Endothelial cell of umbilical vein (primary cell): ENCODE results near the gene ASRGL1. TPM values are rescaled to one million over a fixed set of nuclear protein-coding genes. Genes with fewer than 3 reads are reported as not detected.

Experiments
- BruUV-seq: library from RNA; stranded (reverse); fragments of 400-500 nt; replicated peaks from 2 replicates; lab custom pipeline; 2021; lab: Mats Ljungman, UMichigan
- CTCF ChIA-PET: fragments of 300-600, 350-600 bp; sonication (Branson Sonifier 250); formaldehyde crosslinking; loops from one replicate; lab custom pipeline; 2021; ENCODE audit warnings: antibody characterized with exemption, inconsistent platforms; lab: Charles Lee
- POLR2A ChIA-PET: fragments of 300-600, 350-600 bp; sonication (Branson Sonifier 250); formaldehyde crosslinking; loops from one replicate; lab custom pipeline; 2021; ENCODE audit warnings: antibody characterized with exemption, inconsistent platforms; lab: Charles Lee
- DNase-seq: peaks from one replicate; pipeline ENCODE4 v3.0.0-alpha.2; 2011; ENCODE audit warnings: low read depth, low spot score
- FAIRE-seq: peaks from 2 replicates; lab custom pipeline; 2011; peaks lifted over from hg19 to GRCh38; lab: Jason Lieb, UNC
- H2AFZ ChIP-seq: 2 replicates; pipeline ENCODE4 v1.6.0; 2012; ENCODE audit warnings: low read depth, low read length, control low read depth, inconsistent platforms
- H3K27ac ChIP-seq: 2 replicates; pipeline ENCODE4 v1.5.1; 2011; ENCODE audit warnings: low read depth, mild to moderate bottlenecking, control low read depth, low read length, moderate library complexity; ENCODE audit not compliant: insufficient read depth
- H3K27me3 ChIP-seq, 2 experiments: 2 replicates each; pipeline versions ENCODE4 v1.6.0 to v1.6.1; 2011; ENCODE audit warnings: low read length in 2 of 2, mixed read lengths in 1 of 2; ENCODE audit not compliant: control insufficient read depth in 2 of 2, insufficient read depth in 2 of 2
- H3K36me3 ChIP-seq, 2 experiments: 2 replicates in 1 of 2; 3 replicates in 1 of 2; pipeline ENCODE4 v1.5.1; 2011; ENCODE audit warnings: low read length in 2 of 2, mild to moderate bottlenecking in 1 of 2, moderate library complexity in 1 of 2; ENCODE audit not compliant: control insufficient read depth in 2 of 2, insufficient read depth in 2 of 2; ENCODE audit errors: extremely low read depth in 1 of 2
- H3K4me1 ChIP-seq: 3 replicates; pipeline ENCODE4 v1.5.1; 2011; ENCODE audit warnings: mild to moderate bottlenecking, low read length; ENCODE audit not compliant: control insufficient read depth, insufficient read depth; ENCODE audit errors: extremely low read depth
- H3K4me2 ChIP-seq: 2 replicates; pipeline ENCODE4 v1.6.1; 2011; ENCODE audit warnings: low read length, control low read depth, mixed read lengths; ENCODE audit not compliant: insufficient read depth
- H3K4me3 ChIP-seq, 3 experiments: fragments of 200-600 bp in 1 of 3; sonication (generic), shearing (Covaris generic) in 1 of 3; replicated peaks in 1 of 3; 2 replicates each; pipeline ENCODE4 v1.5.1; 2011 to 2016; ENCODE audit warnings: control low read depth in 3 of 3, low read length in 3 of 3, mild to moderate bottlenecking in 2 of 3, inconsistent platforms in 1 of 3, low read depth in 1 of 3, moderate library complexity in 1 of 3; ENCODE audit not compliant: insufficient read depth in 1 of 3
- H3K79me2 ChIP-seq: 2 replicates; pipeline ENCODE4 v1.6.0; 2012; ENCODE audit warnings: low read length, inconsistent platforms; ENCODE audit not compliant: control insufficient read depth, insufficient read depth
- H3K9ac ChIP-seq: replicated peaks from 2 replicates; pipeline ENCODE3; 2011; ENCODE audit warnings: low read length, control low read depth; ENCODE audit not compliant: insufficient read depth; ENCODE audit errors: extremely low read depth
- H3K9me1 ChIP-seq: replicated peaks from 3 replicates; pipeline ENCODE4 v1.6.0; 2011; ENCODE audit warnings: mild to moderate bottlenecking, low read length; ENCODE audit not compliant: control insufficient read depth, insufficient read depth; ENCODE audit errors: extremely low read depth
- H3K9me3 ChIP-seq: replicated peaks from 2 replicates; pipeline ENCODE4 v1.5.1; 2012; ENCODE audit warnings: low read length, inconsistent platforms; ENCODE audit not compliant: control insufficient read depth, insufficient read depth
- H4K20me1 ChIP-seq: replicated peaks from 2 replicates; pipeline ENCODE3; 2011; ENCODE audit warnings: mild to moderate bottlenecking, low read length; ENCODE audit not compliant: control insufficient read depth, insufficient read depth; ENCODE audit errors: extremely low read depth
- CTCF ChIP-seq, 2 donors: IDR thresholded peaks; 1 replicate in 1 of 2; 2 replicates in 1 of 2; pipeline ENCODE4 v1.5.1; 2011; ENCODE audit warnings: low read length in 2 of 2, mild to moderate bottlenecking in 2 of 2, moderate library complexity in 2 of 2, control low read depth in 1 of 2, inconsistent platforms in 1 of 2, low read depth in 1 of 2; ENCODE audit not compliant: insufficient read depth in 1 of 2; ENCODE audit errors: extremely low read depth in 1 of 2
- EZH2 ChIP-seq: IDR thresholded peaks from 2 replicates; pipeline ENCODE4 v1.6.1; 2012; ENCODE audit warnings: borderline replicate concordance, low read depth, mild to moderate bottlenecking, moderate library complexity, low read length, inconsistent platforms; ENCODE audit not compliant: severe bottlenecking
- FOS ChIP-seq: IDR thresholded peaks from 2 replicates; pipeline ENCODE4 v1.6.1; 2011; ENCODE audit warnings: mild to moderate bottlenecking, low read length, moderate library complexity, borderline replicate concordance; ENCODE audit not compliant: insufficient read depth
- GATA2 ChIP-seq: IDR thresholded peaks from 2 replicates; pipeline ENCODE4 v1.7.0; 2011; ENCODE audit warnings: low read depth, mild to moderate bottlenecking, moderate library complexity, mixed read lengths, low read length; ENCODE audit not compliant: insufficient read length, insufficient read depth
- JUN ChIP-seq: IDR thresholded peaks from 2 replicates; pipeline ENCODE4 v1.6.1; 2011; ENCODE audit warnings: borderline replicate concordance, low read depth; ENCODE audit not compliant: insufficient read length, insufficient read depth
- MYC ChIP-seq: IDR thresholded peaks from one replicate; pipeline ENCODE4 v1.6.1; 2011; ENCODE audit warnings: mild to moderate bottlenecking, low read depth, low read length
- POLR2A ChIP-seq: IDR thresholded peaks from 2 replicates; pipeline ENCODE4 v1.6.1; 2012; ENCODE audit warnings: low read depth, mild to moderate bottlenecking, control low read depth, low read length
- POLR2AphosphoS5 ChIP-seq: IDR thresholded peaks from 2 replicates; pipeline ENCODE4 v1.6.1; 2012; ENCODE audit warnings: low read depth, mild to moderate bottlenecking, control low read depth, low read length, moderate library complexity; ENCODE audit not compliant: insufficient read depth
- dilution Hi-C: fragments of 300-500 bp; cut with MboI; formaldehyde crosslinking; loops from one replicate; pipeline ENCODE4 v1.15.0; 2019; ENCODE audit warnings: low sequenced_read_pairs; ENCODE audit not compliant: extremely low pct_ligation_motif_present
- intact Hi-C: fragments of 100-400 bp; cut with micrococcal nuclease; formaldehyde crosslinking; loops from one replicate; pipeline ENCODE4 v1.10.0; 2022
- polyA plus RNA-seq, 4 experiments: library from polyadenylated mRNA; depleted of rRNA in 3 of 4; stranded (reverse) in 3 of 4; unstranded in 1 of 4; fragments of >200 nt; gene quantifications; 2 replicates each; pipeline versions ENCODE4 v1.2.1 to v1.2.3, GENCODE V29; 2011 to 2012; ENCODE audit warnings: missing spikeins in 1 of 4
- total RNA-seq: library from RNA; stranded (reverse); gene quantifications from 2 replicates; pipeline ENCODE4 v1.2.3, GENCODE V29; 2021
- TF ChIP-seq, protein P1 (sequence below): IDR thresholded peaks from 2 replicates; pipeline ENCODE4 v1.6.1; 2011; ENCODE audit not compliant: insufficient read depth, insufficient read length

Gene ASRGL1
- total and polyA plus RNA-seq, 2 donors (not counting 3 experiments of a cell fraction or from before 2014, with no cell fraction given): 33.1 to 36.0 TPM

DNA sequence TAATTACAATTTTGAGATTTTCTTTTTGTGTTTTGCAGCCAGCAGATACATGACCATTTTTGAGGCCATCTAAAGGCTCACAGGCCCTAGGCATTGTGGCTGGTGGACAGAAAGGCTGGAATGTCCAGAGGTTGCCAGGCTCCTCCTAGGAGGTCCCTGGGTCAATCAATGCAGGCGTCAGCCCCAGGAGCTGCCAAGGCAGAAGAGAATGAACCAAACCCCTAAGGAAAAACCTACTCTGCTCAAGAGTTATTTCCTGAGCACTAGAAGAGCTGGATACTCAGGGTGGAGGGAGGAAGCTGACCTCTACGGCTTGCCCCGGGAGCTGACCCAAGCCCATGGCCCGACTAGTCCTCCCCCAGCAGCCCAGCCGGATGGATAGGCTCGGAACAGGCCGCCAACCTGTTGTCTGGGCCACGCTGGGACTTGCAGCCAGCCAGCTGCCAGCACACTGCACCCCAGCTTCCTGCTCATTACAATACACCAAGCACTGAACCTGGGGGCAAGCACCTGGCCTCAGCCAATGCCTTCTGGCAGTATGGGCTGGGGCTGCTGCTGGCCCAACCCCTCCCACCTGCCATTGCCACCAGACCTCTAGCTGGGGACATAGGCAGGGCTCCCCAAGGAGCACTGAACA lies 75.9 kb downstream of the ASRGL1 start:
- Histone ChIP-seq H3K4me3 (no peak overlapping the region), H3K36me3 (no peaks in the 10 kb centered on the region), H4K20me1 (no peaks in the 10 kb centered on the region), H3K27ac (no peak overlapping the region), H3K9me1 (no peaks in the 10 kb centered on the region), H2AFZ (no peak overlapping the region), H3K4me2 (no peak overlapping the region), H3K9ac (no peak overlapping the region), H3K79me2 (no peaks in the 10 kb centered on the region), H3K4me1 (no peaks in the 10 kb centered on the region), H3K27me3 (no peaks in the 10 kb centered on the region), H3K9me3 (no peaks in the 10 kb centered on the region)
- CTCF ChIA-PET: interaction anchor here (1.9 to 2.3 kb wide), 3 partner anchors 12 to 130 kb away, joined by 11 to 13 read pairs (median 12); no protein-coding TSS in a partner anchor
- POLR2A ChIA-PET: no interaction called here
- intact Hi-C loops (no loop called here), dilution Hi-C loops (no loop called here)
- DNase-seq (no peak), FAIRE-seq (no peak)
- BruUV-seq: no TSS peak
- no peak for TF ChIP-seq JUN
- TF ChIP-seq, protein P1, sequence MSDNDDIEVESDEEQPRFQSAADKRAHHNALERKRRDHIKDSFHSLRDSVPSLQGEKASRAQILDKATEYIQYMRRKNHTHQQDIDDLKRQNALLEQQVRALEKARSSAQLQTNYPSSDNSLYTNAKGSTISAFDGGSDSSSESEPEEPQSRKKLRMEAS: no peak
- TF ChIP-seq CTCF (IDR thresholded peaks at IDR 0.05; ENCODE audit: extremely low read depth in 1 of 2, insufficient read depth in 1 of 2, low read depth in 1 of 2, low read length in 2 of 2): no peak
- TF ChIP-seq POLR2AphosphoS5: no peak
- no peak for TF ChIP-seq MYC
- TF ChIP-seq POLR2A: no peak
- TF ChIP-seq GATA2: no peak
- no peak for TF ChIP-seq FOS
- no peak for TF ChIP-seq EZH2
